Glomerular visceral epithelial cell (primary cell): Measurements from ENCODE around the gene LAMB3.

Source experiments
- DNase-seq: peaks from one replicate; pipeline ENCODE4 v3.0.0-alpha.2; 2016; ENCODE audit errors: extremely low spot score

The LAMB3 gene

DNA sequence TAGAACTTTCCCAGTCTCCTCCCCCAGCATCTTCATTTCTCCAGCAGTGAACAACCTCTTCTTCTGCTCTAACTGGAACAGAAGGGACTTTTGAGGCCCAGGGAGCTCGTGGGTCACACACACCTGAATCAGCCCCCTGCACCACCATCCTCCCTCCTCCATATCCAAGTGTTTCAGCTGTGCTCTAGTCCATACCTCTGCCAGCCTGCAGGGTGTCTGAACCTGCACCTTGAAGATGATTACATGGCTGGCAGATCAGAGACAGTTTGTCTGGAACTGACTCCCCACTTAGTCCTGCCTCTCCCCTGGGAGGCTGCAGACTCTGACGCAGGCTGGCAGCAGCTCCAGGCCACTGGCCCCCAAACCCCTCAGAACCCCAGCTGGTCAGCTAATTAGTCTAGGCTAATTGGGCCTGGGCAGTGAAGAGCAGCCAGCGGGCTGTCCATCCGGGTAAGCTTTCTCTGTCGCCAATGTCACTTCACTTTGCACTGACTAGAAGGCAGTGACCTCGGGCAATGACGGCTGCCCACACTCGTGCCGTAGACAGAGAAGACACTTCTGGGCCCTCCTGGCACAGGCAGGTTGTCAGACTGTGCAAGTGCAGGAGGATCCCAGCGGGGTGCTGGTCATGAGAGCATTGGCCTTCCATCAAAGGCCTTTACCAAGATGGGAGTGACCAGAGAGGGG is 56.5 kb downstream of the LAMB3 start:
- DNase-seq = no peak

GRCh38 chr1:209595028-209595427 is 57.2 kb downstream of the LAMB3 start:
- DNase-seq = no peak

DNA sequence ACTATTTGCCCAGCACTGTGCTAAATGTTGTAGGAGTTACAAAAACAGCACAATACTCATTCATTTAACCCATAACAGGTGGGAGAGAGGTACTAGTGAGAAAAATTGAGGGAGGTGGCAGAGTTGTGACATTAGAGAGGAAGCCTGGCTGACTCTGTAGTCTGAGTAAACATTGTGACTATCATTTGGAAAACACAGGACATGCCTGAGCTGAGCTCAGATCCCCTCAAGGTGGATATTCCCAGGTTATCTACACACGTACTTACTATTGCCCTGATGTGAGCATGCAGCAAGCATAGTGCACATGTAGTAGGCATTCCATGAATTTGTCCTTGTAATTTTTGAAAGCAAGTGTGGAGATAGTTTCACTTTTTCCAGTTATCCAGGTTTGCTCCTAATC is 57.8 kb downstream of the LAMB3 start:
- no peak for DNase-seq

GRCh38 chr1:209593747-209594146 is 58.5 kb downstream of the LAMB3 start:
- no peak for DNase-seq

GRCh38 chr1:209590405-209590804 is 61.8 kb downstream of the LAMB3 start:
- no peak for DNase-seq

DNA sequence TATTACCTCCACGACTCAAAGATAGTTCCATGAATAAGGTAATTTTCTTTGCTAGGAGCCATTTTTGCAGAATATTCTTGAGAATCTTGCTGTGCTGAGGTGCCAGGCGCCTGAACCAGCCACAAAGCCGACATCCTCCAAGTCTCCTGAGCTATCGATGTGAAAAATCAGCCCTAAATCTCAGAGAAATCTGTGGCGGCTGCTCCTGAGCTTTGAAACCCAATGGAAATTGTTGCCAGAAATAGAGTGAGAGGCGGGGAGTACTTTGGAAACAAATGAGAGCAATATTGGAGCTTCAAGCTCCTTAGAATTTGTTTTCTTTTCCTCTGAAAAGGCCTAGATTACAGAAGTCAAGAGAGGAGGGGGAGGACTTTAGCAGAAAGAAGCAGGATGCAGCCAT is 62.4 kb downstream of the LAMB3 start:
- no peak for DNase-seq

GRCh38 chr1:209589440-209589839 is 62.8 kb downstream of the LAMB3 start:
- DNase-seq = no peak

- DNase-seq = peak; percentile 23
Observed at GRCh38 chr1:209587789-209588188, 64.4 kb downstream of the LAMB3 start.

- DNase-seq = no peak
Observed at GRCh38 chr1:209586221-209586740, 65.9 kb downstream of the LAMB3 start.

DNA sequence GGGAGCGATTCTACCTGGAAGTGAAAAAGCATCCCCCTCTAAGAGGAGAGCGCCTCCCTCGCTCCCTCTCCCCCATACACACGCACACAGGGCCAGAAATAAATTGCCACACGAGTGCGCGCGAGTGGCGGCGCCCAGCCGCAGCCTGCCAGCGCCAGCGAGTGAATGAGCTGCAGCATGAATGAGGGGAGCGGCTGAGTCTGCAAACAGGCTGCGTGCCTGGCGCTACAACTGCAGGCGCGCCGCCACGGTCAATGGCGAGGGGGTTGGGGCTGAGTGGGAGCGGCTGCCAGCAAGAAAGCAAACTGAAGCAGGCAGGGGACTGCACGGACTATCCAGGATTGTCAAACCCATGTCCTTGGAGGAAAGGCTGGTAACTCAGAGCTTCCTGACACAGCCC is 66.6 kb downstream of the LAMB3 start:
- peak; percentile 34 for DNase-seq

- no peak for DNase-seq
Observed at GRCh38 chr1:209585197-209585596, 67.0 kb downstream of the LAMB3 start.

DNA sequence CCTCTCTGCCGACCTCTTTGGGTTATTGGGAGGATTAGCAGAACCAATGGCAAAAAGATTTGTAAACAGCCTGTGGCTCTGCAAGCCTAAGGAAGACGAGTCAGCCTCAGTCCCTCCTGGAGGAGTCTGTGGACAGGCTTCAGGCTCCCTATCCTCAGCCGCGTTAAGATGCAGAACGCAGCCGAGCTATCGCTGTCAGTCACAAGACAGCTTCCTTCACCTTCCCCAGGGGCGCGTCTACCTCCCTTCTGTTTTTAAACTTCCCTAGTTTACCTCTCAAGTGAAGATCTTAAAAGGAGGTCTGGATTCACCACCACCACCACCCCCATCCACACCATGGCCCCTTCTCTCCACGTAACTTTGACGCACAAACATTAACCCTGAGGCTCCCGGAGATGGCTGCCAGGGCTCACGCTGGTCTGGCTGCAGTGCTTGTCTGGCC is 68.0 kb downstream of the LAMB3 start:
- DNase-seq = no peak

DNA sequence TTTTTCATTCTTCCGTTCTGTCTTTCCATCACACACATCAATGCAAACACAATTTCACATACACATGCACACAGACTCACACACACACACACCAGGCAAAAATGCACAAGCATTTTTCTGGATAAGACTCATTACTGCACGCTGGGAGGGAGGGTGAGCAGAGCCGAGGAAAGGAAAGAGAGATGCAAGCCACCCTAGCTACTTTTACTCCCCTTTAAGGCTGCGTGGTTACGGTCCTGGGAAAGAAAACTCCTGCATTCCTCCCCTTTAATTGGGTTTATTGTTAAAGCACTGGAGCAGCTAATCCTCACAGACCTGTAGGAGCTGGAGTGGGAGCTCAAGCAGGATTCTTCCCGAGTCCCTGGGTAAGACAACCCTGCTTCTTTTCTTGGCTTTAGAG is 68.8 kb downstream of the LAMB3 start, which contains the start of gene CAMK1G:
Gene CAMK1G (plus strand): TSS at position 307 of the 400 bp plus-strand sequence. CDS start 11,270 bp downstream, outside the sequence.
- DNase-seq = peak; percentile 59

- DNase-seq = no peak
Observed at GRCh38 chr1:209580577-209580976, 71.6 kb downstream of the LAMB3 start.

GRCh38 chr1:209577346-209577745 is 74.9 kb downstream of the LAMB3 start:
- DNase-seq = no peak

- DNase-seq = peak; percentile 83
Observed at GRCh38 chr1:209576392-209577197, 75.6 kb downstream of the LAMB3 start.

- DNase-seq = no peak
Observed at GRCh38 chr1:209570743-209571142, 81.5 kb downstream of the LAMB3 start.

DNA sequence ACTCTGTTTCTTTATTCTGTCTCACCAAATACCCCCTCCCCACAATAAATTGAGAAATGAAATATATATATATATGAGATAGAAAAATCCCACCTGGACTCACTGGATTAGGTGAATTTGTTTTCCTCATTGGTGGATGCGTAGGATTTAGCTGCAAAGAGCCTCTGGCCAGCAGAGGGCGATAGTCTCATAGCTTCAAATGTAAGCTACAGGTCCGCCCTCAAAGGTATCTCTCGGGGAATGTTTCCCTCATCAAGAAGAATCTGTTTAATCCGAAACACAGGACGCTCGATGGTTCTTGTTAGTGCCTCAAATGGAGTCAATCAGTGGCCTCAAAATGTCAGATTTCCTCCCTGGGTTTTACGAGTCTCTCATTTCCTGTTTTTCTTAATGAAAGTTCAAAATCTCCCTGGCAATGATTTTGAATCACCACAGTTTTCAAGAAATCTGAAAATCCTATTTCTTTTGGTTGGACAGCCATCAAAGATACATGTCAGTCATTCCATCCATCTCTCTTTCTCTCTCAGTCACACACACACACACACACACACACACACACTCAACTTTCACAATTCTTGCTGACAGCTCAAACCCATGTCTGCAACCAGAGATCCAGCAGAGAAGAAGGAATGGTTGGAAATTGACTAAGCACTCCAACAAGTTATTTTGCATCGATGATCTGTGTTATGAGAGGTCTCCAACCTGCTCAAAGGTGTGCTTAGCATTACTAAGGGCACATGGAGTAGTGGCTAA is 82.6 kb downstream of the LAMB3 start:
- DNase-seq = peak; percentile 78

GRCh38 chr1:209567698-209568175 is 84.5 kb downstream of the LAMB3 start:
- DNase-seq = peak; percentile 81

- DNase-seq = peak; percentile 85
Observed at GRCh38 chr1:209565759-209566678, 86.2 kb downstream of the LAMB3 start.
